Activated CD4-positive, alpha-beta T cell treated with anti-CD3 and anti-CD28 coated beads, Interleukin-2, amount 50 U/mL, for 48 hours (primary cell): Measurements from ENCODE around the gene WNK1.
A peak's percentile ranks its signal among the peaks of the same experiment; 100 is the strongest.
"Not testable (repeated sequence)": the region's sequence is repeated elsewhere in the genome, so short reads cannot be mapped to it uniquely, and the experiment has no call there.

ENCODE experiments used
- DNase-seq, 2 experiments: peaks; one replicate each; pipeline ENCODE4 v3.0.0-alpha.2; 2020

Gene WNK1

DNA sequence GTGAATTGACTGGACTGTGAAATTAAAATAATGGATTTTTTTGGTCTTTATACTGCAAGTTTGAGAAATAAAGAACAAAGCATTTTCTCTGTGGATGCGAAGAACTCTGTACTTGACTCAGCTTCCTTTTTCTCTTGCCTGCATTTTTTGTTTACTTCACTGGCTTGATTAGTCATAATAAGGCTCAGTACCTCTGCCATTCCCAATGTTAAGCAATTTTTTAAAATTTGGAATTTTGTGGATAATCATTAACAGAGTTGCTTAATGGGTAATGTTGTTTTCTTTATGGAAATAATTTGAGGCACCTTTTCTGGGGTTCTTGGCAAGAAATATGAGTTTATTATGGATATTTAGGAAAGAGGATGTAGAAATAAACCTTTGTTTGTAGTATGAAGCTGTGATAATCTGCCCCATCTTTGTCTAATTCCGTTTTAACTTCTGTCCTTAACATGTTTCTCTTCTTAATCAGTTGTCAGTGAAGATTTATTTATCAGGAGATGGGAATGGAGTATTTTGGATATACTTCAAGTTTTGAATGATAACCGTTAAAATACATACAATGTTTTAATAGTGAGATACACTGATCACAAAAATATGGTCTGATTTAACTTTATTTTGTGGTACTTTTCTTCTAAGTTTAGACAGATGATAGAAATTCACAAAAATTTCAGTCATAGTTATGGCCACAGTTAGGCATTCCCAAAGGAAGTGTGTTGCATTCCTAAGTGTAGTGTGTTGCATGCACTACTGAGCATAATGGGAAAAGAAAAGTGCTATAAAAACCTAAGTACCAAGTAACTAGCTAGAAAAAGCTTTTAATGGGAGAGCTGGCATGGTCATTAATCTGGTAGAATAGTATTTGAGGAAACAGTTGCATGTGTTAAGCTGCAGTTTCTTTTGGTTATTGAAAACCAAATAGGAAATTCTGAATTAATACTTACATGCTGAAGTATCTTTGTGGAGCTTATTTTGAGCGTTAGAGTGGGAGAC, 27.7 kb downstream of the WNK1 start:
- DNase-seq: no peak

DNA sequence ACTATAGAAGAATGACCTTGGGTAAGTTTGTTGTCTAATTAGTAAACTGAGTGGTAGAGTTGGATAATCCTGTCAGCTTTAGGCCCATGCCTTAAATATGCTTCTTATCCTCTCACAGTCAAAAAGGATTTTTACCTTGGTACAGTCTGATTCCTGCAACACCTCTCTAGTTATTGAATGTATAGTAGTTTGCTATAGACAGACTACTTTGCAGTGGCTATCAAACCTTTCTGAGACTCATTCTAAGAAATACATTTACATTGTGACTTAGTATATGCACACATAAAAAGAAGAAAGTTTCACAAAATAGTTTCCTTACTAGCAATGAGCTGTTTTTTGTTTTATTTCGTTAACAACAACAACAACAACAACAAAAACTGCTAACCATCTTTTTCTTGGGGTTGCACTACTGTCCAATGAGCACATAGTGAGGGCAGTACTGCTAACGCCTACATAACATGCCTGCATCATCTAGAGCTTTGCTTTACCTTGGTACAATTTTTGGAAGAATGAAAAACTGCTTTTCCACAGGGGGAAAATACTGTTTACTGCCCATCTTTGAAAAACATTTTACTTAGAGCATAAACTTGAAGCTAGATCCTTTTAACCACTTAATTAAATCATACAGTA, 28.5 kb downstream of the WNK1 start:
- DNase-seq: no peak

DNA sequence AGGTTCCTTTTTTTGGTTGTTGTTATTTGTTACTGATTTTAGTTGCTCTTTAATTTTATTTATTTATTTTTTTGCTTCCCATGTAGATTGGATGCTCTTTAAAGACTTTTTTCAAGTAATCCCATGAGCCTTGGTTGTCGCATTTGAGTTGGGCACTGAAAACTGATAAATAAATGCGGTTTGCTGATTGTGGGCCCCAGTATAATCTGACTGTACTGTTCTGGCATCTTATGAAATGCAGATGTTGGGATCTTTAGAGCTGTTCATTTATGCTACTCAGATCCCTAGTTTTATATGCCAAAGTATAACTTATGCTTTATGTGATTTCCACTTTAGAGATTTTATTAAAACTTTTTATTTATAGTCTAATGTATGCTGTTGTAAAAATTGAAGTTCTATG, 33.3 kb downstream of the WNK1 start:
- DNase-seq: no peak

DNA sequence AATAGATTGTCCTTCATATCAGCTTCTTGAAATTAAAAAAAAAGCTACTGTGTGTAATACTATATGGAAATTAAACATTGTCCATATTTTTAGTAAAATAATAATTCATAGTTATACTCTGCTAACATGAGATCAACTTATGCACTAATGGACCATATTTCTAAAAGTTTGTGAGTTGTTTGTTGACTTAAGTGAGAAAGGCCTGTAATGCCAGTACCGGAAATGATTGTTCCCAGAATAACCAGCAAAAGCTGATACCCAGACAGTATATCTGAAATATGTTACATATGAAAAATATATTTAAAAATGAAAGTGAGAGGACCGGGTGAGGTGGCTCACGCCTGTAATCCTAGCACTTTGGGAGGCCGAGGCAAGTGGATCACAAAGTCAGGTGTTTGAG, 35.9 kb downstream of the WNK1 start:
- DNase-seq: no peak

DNA sequence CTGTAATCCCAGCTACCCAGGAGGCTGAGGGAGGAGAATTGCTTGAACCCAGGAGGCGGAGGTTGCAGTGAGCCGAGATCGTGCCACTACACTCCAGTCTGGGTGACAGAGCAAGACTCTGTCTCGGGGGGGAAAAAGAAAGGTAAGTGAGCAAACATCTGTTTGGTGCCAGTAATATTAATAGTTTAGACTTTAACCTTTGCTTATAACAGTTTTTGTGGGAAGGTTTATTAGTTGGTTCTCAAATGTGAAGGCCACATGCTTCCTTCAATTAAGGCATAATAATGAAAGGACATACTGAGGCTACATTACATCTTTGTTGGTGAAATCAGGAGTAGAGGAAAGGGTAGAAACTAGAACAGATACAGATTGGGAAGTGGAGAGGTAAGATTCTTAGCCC, 36.4 kb downstream of the WNK1 start:
- not testable (repeated sequence) for DNase-seq

DNA sequence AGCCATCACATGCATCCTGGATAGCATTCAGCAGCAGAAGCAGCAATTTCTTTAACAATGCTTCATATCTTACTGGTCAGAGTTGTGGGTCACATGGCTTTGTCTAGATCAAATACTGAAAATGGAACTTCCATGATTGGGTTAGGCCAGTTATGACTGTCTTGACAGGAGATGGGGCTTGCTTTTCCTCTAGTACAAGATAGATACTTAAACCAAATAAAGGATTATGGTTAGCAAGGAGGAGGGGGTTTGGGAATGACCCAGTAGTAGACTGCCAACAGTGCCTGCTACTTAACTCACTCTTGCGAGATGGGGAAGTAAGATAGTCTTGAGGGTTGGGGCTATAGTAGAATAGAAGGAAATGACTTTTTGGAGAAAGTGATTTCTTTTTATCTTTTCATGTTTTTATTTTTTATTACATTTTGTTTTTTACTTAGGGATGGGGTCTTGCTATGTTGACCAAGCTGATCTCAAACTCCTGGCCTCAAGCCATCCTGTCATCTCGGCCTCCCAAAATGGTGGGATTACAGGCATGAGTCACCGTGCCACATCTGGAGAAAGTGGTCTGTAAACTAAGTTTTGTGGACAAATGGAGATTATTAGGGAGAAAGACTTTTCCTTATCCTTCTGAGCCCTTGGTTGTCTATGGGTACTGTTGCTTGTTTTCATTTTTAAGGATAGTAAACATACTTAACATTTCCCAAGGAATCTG, 37.6 kb downstream of the WNK1 start:
- DNase-seq: no peak

DNA sequence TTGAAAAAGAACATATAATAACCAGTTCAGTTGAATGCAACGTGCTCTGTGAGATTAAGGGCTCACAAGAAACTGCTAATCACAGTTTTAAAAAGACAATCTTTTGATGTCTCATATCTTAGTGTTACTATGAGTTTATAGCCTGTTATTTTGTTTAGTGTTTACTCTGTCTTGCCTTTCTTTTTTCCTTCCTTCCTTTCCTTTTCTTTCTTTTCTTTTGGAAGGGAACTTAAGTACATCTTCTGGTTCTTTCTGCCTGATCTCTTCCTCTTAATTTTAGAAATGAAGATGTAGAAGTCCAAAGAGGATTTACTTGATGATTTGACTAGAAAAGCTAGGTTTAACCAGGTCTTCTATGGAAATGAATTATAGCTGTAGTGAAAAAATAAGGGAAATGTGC, 38.2 kb downstream of the WNK1 start:
- DNase-seq: no peak

DNA sequence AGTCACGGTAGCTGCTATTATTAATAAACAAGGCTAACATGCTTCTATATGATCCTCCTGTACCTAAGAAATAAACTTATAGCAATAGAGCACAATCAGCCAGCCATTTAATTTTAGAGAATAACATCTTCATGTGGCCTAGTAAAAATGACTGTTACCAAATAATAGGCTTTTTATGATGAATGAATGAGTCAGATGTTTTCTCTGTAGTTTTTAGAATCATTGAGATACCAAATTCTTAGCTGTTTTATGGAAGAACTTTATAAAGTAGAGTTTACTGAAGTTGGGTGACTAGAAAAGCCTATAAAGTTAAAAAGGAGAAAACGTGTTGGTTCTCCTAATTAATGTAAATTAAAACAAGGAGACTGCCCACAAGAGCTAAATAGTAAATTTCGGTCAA, 40.7 kb downstream of the WNK1 start:
- no peak for DNase-seq

DNA sequence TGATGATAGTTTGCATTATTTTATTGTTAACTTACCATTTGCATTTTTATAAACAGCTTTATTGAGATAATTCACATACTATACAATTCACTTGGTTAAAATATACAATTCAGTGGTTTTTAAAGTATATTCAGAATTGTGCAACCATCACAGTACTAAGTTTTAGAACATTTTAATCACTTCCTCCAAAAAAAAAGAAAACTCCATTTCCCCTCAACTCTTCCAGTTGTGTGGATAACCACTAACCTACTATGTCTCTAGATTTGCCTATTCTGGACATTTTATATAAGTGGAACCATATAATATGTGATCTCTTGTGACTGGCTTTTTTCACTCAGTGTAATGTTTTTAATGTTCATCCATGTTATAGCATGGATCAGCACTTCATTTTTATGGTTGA, 41.3 kb downstream of the WNK1 start:
- DNase-seq: no peak

DNA sequence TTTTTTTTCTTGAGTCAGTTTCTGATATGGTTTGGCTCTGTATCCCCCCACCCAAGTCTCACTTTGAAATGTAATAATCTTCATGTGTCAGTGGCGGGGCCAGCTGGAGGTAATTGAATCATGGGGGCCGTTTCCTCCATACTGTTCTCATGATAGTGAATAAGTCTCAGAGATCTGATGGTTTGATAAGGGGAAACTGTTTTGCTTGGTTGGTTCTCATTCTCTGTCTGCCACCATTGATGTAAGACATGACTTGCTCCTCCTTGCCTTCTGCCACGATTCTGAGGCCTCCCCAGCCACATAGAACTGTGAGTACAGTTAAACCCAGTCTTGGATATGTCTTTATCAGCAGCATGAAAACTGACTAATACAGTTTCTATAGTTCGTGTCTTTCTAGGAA, 42.9 kb downstream of the WNK1 start:
- peak; percentile 67 to 80 for DNase-seq

DNA sequence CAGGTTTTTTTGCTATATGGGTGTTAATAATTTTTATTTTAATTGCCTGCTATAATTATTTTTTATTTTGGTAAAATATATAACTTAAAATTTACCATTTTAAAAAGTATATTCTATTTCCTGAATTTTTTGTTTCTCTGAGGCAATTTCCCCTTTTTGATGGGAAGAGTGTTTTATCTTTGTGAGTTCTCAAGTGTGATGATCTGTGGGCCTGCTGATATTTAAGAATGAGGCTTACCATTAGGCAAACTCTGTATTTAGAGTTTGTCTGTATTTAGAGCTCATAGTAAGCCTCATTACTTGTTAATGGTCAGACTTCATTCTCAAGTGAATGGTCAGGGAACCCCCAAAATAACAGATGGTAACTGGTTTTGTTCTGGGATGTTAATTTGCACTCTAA, 48.0 kb downstream of the WNK1 start:
- DNase-seq: no peak

DNA sequence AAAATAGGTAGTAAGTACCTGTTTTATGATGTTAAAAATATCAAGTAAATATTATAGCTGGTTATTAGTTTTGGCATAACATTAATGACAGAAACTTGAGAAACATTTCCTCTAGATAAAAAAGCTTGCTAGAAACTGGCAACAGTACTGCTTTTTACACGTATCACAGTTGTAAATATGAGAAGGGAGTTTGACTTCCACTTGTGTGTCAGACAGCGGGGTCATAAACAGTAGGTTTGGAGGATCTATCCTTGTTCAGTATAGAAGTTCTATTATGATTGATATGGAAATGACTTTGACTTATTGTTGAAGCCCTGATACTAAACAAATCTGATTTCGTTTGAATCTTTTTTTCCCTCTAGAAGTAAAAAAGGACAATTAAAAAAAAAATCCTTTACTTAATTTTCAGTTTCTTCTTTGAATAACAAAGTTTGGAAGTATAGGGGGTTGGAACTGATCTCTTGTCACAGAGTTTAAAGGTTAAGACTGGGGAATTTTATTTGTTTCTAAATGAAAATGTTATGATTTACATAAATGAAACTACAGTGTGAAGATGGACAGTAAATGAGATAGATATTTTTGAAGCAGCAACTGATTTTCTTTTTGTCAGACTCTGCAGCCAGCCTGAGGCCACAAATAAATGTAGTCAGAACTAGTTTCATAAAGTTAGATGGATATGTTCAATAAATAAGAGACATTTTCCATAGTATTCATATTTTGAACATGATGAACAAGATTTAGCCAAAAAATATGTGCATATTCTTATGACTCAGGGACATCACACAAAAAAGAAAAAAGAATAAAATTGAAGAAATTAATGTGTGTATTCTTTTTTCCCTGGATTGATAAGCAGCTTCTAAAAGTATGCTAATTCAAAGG, 50.1 kb downstream of the WNK1 start:
- no peak for DNase-seq

DNA sequence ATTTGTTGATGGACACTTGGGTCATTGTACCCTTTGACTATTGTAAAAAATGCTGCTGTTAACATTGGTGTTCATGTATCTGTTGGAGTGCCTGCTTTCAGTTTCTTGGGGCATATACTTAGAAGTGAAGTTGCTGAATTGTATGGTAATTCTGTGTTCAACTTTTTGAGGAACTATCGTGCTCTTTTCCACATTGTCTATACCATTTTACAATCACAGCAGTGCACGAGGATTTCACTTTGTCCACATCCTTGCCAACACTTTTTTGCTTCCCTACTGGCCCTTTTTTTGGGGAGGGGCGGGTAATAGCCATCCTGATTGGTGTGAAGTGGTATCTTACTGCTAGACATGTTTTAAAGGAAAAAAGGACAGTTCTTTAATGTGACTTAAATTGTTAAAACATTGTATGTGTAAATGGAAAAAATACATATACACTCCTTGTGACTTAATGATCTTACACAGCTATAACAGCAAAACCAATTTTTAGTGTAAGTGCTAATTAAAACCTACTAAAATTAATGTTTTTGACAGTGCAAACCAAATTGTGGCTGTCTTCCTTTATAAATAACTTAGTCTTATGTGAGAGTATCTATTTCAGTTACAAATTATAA, 52.7 kb downstream of the WNK1 start:
- DNase-seq: no peak

DNA sequence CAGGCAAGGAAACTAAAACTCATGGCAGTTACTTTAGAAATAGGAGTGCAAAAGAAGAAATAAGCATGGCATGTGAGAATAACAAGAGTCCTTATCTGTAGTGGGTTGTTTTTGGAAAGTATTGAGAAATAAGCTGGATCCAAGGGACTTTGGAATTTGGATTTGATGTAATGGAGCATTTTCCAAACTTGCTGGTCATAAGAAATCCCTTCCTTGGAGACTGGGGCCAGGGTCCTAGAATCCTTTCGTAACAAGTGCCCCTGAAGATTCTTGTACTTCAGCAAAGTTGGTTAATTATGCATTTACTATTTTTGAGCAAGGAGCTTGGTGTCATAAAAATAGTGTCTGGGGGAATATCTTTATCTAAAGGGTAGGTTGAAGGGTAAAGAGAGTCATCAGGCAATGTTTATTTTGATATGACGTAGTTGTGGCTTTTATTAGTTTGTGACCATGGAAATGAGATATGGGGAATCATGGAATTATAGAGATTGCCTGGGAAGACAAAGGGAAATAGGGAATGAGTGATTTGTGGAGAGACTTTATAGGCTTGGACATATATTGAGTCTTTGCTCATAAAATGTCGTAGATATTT, 53.9 kb downstream of the WNK1 start:
- no peak for DNase-seq

DNA sequence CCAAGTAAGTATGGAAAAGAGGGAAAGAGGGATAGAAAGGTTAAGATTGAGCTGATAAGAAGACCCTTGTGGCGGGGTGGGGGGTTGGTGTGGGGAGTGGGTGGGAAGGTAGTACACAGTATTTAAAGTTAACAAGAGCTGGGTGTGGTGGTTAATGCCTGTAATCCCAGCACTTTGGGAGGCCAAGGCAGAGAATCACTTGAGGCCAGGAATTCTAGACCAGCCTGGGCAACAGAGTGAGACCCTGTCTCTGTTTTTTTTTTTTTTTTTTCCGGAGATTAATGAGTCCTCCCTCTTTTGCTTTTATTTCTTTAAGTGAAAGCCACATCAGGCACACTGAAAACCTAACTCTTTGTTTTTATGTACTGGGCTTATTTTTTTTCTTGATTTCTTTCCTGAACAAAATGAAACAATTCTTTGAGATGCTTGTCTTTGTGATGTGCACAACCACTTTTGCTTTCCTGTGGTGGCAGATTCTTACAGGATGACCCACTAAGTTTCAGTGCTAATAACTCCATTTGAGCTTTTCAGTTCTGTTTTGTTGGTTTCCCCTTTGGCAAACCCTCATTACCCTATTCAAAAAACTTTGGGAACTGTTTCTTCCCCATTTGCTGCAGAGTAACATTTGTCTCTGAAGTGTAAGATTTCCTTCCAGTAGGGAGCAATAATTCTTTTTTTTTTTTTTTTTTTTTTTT, 54.8 kb downstream of the WNK1 start:
- no peak for DNase-seq

DNA sequence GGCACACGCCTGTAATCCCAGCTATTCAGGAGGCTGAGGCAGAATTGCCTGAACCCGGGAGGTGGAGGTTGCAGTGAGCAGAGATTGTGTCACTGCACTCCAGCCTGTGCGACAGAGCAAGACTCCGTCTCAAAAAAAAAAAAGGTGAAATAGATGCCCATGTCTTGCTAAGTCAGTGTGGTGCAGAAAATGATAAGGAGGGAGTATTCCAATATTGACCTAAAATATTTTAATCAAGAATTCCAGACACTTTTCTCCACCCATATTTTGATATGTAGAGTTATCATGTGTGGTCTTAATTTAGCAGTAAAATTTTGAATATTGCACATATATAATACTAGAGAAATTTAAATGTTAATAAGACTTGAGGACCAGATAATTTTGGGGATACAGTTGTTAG, 57.7 kb downstream of the WNK1 start:
- DNase-seq: no peak

DNA sequence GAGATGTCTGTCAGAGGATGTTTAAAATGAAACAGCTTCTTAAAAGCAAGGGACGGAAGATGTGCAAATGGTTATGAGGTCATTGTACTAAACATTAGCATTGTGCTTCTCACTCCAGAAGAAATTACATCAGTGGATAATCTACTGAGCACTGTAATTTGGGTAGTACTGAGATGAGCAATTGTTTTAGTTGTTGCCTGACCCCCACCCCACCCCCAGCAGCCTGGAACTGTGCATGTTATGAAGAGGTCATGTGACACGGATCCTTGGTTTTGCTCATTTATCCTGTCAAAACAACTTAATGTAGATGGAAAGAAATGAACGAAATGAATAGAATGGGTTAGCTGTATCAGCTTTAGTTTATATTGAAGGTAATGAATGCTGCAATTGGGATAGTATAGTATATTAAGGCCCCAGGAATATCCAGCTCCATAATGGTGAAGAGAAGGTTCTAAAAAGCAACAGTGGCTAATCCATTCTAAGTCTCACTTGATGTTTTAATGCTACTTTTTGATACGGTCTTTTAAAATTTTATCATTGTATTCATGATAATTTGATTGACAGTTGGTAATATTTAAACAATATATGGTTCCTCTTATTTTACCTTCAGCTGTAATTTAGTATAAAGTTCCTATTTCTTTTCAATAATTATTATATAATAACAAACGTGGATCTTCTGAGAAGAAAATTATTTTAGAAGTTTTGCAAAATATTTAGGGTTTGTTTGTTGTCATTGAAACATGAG, 58.5 kb downstream of the WNK1 start:
- peak; percentile 64 to 77 for DNase-seq

DNA sequence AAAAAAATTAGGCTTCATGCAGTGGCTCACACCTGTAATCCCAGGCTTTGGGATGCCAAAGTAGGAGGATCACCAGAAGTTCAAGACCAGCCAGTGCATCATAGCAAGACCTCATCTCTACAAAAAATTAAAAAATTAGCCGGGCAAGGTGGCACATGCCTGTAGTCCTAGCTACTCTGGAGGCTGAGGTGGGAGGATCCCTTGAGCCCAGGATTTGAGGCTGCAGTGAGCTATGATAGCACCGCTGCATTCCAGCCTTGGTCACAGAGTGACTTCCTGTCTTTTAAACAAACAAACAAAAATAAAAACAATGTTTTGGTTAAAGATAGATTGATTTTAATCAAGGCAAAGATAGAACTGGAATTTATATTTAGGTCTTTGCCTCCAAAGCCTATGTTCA, 60.6 kb downstream of the WNK1 start:
- no peak for DNase-seq

DNA sequence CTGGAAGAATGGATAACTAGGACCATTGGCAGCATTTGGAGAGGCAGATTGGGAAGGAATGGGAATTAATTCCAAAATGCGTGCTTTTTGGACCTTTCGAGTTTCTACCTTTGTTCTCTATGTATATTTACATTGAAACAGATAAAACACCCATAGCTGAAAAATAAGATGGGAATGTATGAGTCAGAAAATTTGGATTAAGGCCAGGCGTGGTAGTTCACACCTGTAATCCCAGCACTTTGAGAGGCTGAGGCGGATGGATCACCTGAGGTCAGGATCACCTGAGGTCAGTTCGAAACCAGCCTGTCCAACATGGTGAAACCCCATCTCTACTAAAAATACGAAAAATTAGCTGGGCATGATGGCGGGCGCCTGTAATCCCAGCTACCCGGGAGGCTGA, 65.1 kb downstream of the WNK1 start:
- not testable (repeated sequence) for DNase-seq

DNA sequence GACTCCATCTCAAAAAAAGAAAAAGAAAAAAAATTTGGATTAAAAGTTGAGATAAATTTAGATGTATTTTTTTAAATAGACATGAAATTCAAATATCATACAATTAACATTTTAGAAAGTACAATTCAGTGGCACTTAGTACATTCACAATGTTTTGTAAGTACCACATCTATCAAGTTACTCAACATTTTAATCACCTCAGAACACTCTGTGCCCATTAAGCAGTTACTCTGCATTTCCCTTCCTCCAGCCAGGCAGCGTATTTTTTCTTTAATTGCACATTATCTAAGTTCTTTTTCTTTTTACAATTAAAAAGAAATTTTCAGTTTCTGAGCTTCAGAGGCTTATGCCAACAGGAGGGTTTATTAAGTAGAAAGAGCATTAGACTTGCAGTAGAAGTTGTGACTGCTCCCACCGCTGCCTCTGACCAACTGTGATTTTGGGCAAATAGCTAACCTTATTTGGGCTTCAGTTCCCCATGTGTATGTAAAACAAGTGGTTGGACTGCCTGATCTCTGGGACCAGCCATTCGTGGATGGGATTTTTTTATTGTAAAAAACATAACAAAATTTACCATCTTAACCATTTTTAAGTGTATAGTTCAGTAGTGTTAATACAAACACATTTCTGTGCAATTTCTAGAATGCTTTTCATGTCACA, 65.7 kb downstream of the WNK1 start:
- DNase-seq: no peak
